Islet of Langerhans (tissue), 1 donor: Measurements from ENCODE around the gene EIF4H.
"Not testable (repeated sequence)": the region's sequence is repeated elsewhere in the genome, so short reads cannot be mapped to it uniquely, and the experiment has no call there.

Source experiments
- FAIRE-seq: peaks from one replicate; lab custom pipeline; 2011; peaks lifted over from hg19 to GRCh38; lab: Jason Lieb, UNC

Gene EIF4H

DNA sequence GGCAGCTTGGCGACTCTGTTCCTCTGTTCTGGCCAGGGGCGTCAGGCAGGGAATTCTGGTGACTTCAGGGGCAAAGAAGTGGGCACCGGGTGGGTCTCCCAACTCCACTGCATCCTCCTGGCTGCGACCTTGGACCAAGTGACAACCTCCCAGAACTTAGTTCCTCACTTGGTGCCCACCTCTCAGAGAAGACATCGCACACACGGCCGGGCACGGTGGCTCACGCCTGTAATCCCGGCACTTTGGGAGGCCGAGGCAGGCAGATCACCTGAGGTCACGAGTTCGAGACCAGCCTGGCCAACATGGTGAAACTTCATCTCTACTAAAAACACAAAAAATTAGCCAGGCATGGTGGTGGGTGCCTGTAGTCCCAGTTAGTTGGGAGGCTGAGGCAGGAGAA, 50.8 kb downstream of the EIF4H start:
- FAIRE-seq = not testable (repeated sequence)

DNA sequence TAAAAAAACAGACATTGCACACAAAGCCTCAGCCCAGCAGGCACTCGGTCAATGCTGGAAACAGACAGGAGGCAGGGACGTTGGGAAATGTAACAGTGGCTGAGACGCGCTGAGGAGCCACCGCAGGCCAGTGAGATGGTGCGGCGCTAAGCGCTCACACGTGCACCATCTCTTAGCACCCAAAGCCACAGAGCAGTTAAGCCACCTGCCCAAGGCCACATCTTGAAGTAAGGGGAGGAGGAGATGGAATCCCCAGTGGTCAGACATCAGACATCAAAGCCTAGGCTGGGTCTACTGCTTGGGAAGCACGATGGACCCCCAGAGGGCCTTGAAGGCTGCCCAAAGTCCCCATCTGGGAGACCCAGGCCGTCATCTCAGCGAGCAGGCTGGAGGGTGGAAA, 51.2 kb downstream of the EIF4H start:
- FAIRE-seq = no peak

GRCh38 chr7:74226633-74227032, 52.5 kb downstream of the EIF4H start:
- no peak for FAIRE-seq

GRCh38 chr7:74228951-74229900, 55.1 kb downstream of the EIF4H start:
- FAIRE-seq = no peak

GRCh38 chr7:74230446-74231231, 56.5 kb downstream of the EIF4H start:
- no peak for FAIRE-seq

DNA sequence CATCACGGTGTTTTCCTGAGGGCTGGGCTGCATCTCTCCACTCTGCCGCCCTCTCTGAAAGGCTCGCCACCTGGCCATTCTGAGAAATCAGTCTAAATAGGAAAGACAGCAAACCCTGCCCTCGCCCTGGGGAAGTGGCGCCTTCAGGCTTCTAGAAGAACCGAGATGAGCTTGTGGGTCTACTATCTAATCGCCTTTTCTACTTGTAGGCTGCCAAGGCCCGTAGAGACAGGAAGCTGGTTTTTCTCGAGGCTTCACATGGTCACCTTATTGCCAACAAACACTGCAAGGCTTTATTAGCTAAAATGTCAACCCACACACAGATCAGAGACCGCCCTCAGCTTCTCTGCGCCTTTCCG, 57.1 kb downstream of the EIF4H start:
- FAIRE-seq = no peak

GRCh38 chr7:74233655-74234285, 59.6 kb downstream of the EIF4H start:
- FAIRE-seq = no peak

GRCh38 chr7:74235518-74236268, 61.5 kb downstream of the EIF4H start:
- no peak for FAIRE-seq

- FAIRE-seq = no peak
These were observed 62.1 kb downstream of the EIF4H start for GRCh38 chr7:74236284-74236683.

GRCh38 chr7:74240482-74240881, 66.3 kb downstream of the EIF4H start:
- no peak for FAIRE-seq

- no peak for FAIRE-seq
These were observed 67.9 kb downstream of the EIF4H start for GRCh38 chr7:74242122-74242443.

GRCh38 chr7:74246497-74246896, 72.3 kb downstream of the EIF4H start:
- no peak for FAIRE-seq
